Measurements from ENCODE around the gene SMIM35.

GRCh38 chr11:118126082-118126838 lies 39.5 kb upstream of the SMIM35 start:
- no peak for TF ChIP-seq YY1 (IDR thresholded peaks at IDR 0.05; ENCODE audit: low read depth)
- no peak for TF ChIP-seq NRF1 (IDR thresholded peaks at IDR 0.05; ENCODE audit: low read depth, low read length)

All from SK-N-SH (cell line).